Erythroblast (primary cell): ENCODE results near the gene YPEL3.
A peak's percentile ranks its signal among the peaks of the same experiment; 100 is the strongest.
"Not testable (repeated sequence)": the region's sequence is repeated elsewhere in the genome, so short reads cannot be mapped to it uniquely, and the experiment has no call there.

Experiments
- DNase-seq, 2 experiments: peaks; one replicate each; lab custom pipeline; 2025; lab: John Stamatoyannopoulos, UW
- GATA1 ChIP-seq: IDR thresholded peaks from 2 replicates; pipeline ENCODE4 v1.6.1; 2011; ENCODE audit warnings: low read depth, mild to moderate bottlenecking, control low read depth, low read length, moderate library complexity
- POLR2A ChIP-seq: IDR thresholded peaks from 2 replicates; pipeline ENCODE4 v1.6.1; 2011; ENCODE audit warnings: mild to moderate bottlenecking, low read length

Gene YPEL3

DNA sequence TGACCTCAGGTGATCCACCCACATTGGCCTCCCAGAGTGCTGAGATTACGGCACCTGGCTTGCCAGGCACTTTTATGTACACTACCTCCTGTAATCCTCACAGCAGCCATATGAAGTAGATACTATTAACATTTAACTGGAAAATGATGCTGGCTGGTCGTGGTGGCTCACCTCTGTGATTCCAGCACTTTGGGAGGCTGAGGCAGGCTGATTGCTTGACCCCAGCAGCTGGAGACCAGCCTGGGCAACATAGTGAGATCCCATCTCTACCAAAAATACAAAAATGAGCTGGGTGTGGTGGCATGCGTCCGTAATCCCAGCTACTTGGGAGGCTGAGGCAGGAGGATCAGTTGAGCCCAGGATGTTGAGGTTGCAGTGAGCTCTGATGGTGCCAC, 29.0 kb upstream of the YPEL3 start:
- DNase-seq = no peak
- TF ChIP-seq POLR2A = no peak
- TF ChIP-seq GATA1 = no peak

DNA sequence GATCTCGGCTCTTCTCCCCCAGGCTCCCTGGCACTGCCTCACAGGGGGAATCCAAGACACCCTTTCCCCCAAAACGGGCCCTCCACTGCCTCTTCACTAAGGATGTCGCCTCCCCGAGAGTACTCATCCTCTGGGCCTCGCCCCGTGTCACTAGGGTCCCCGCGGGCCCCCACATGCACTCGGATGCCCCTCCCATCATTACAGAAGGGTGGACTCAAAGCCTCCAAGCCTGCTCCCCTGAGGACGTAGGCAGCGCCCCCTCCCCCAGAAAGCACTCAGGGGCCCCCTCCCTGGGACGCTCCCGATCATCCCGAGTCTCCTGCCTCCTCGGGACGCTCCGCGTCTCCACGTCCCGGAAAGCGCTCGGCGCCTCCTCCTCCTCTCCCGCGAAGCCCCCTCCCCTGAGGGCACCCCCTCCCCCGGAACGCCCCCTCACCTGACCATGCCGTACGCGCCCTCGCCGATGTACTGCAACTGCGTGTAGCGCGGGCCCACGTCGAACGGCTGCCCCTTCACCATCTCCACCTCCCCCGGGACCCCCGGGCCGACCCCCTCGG, 26.7 kb upstream of the YPEL3 start:
- TF ChIP-seq POLR2A (no peak), GATA1 (no peak)
- DNase-seq = no peak

DNA sequence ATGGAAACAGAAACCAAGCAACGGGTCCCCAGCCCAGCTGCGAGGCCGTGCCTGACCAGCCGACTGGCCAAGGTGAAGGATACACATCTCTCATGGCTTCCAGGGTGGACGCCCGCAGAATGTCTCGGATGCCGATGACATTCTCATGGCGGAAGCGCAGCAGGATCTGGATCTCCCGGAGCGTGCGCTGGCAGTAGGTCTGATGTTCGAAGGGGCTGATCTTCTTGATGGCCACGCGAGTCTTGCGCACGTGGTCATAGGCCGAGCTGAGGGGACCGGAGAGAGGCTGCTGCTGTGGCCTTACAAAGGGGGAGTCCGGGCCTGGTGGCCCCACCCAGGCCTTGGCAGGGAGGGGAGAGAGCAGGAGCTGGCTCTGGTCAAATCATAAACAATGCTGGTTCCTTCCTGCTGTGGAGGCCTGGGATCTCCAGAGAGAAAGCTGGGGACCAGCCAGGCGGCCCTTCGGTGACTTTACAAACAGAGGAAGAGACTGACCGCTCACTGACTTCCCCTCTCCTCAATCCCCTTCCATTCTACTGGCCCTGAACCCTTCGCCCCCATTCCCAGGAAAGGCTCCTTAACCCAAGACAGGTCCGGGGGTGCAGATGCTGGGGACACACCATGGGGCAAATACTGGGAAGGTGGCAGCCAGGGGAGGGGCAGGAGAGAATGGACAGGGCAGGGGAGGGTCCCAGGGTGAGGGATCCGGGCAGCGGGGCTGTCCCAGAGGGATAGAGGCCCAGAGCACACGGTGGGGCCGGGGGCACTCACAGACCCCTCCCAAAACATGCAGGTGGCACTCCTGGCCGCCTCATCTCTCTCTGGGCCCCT, 25.9 kb upstream of the YPEL3 start:
- no peak for DNase-seq
- TF ChIP-seq GATA1 (no peak), POLR2A (no peak)

DNA sequence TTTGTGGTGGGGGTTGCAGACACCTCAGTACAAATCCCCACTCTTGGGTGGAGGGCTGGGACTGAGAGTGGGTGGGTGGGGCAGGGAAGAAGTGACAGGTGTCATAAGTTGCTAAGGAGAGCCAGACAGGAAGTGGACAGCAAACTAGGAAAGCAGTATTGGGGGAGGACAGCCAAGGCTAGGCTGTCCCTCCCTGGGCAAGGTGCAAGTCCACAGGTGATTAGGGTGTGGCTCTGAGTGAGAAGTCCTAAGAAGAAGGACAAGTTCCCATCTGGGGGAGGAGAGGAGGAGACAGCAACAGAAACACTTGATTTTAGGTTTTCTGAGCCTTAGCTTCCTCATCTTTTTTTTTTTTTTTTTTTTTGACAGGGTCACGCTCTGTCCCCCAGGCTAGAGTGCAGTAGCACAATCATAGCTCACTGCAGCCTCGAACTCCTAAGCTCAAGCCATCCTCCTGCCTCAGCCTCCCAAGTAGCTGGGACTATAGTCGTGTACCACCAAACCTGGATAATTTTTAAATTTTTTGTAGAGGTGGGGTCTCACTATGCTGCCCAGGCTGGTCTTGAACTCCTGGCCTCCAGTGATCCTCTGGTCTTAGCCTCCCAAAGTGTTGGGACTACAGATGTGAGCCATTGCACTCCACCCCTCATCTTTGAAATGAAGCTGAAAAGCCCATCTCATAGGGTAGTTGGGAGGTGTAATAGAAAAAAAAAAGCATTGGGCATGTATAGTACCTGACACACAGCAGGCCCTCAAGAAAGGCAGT, 24.5 kb upstream of the YPEL3 start:
- DNase-seq = no peak
- TF ChIP-seq GATA1 = no peak
- TF ChIP-seq POLR2A = no peak

DNA sequence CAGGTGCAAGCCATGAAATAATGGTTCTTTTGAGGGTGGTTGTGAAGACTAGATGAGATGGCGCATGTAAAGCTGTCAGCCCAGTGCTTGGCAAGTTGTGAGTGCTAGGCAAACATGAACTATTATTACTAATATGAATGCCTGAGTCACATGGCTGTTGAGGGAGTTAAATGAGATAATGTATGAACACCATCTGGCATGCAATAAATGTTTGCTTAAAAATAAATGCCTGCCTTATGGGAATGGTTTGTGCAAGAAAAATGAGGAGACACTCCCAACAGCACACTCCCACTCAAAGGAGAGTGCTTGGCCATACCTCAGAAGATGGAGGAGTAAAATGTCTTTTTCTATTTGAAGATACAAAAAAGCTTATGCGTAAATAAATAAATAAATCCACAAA, 23.4 kb upstream of the YPEL3 start:
- no peak for DNase-seq
- TF ChIP-seq GATA1 (no peak), POLR2A (no peak)

DNA sequence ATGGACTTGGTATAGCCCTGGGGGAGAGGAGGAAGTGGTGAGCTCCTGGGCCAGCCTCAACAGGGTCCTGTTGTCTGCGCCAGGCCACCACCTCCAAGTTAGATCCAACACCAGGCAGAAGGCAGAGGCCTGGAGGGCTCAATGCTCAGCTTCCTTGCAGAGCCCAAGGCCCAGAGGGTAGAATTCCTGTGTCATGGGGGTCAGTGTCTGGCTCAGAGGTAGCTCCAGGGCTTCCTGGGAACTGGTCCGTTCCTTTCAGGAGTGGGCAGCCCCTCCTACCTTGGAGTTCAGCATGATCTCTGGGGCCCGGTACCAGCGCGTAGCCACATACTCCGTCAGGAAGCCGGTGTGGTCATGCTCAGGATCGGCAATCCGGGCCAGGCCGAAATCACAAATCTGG, 21.8 kb upstream of the YPEL3 start:
- TF ChIP-seq POLR2A = no peak
- no peak for TF ChIP-seq GATA1
- DNase-seq = no peak

DNA sequence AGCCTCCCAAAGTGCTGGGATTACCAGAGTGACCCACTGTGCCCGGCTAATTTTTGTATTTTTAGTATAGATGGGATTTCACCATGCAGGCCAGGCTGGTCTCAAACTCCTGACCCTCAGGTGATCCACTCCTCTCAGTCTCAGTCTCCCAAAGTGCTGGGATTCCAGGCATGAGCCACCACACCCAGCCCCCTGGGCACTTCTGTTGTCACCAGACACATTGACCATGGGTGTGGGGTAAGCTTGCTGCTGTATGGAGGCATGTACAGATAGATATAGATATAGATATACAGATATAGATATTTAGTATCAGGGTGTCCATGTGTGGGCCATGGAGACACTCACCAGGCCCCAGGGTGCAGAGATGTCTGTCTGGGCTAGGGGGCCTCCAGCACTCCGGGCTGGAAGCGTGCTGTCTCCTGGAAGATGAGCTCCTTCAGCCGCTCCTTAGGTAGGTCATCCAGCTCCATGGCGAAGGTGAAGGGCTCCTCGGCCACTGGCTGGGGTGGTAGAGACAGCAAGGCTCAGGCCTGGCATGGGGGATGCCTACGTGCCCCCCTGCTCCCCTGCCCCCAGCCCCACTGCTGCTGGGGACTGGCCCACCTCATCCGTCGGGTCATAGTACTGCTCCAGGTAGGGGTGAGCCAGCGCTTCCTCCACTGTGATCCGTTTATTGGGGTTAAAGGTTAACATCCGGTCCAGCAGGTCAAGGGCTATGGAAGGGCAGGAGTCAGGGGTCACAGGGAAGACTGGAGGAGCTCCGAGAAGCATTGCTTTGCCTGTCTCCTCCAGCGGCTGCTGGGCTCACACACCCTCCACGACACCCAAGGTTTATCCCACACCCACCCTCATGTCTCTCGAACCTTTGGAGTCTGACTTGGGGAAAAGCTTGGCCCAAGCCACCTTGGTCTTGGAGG, 20.5 kb upstream of the YPEL3 start:
- no peak for DNase-seq
- TF ChIP-seq POLR2A (no peak), GATA1 (no peak)

DNA sequence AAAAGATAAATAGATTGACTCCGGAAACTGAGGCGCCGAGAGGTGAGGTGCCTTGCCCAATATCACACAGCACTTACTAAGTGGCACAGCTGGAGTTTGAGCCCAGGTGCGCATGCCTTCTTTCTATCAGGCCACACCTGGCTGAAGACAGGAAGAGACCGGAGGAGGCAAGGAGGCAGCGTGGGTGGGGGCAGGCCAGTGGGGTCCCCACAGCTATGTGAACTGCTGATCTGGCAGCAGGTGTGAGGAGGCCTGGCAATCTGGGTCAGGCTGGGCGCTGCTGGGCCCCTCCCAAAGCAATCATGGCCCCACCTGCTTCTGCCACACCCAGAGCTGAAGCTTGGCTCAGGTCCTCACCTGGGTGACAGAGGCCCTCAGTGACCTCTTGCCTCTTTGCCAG, 19.2 kb upstream of the YPEL3 start:
- DNase-seq = no peak
- TF ChIP-seq GATA1 (no peak), POLR2A (no peak)

DNA sequence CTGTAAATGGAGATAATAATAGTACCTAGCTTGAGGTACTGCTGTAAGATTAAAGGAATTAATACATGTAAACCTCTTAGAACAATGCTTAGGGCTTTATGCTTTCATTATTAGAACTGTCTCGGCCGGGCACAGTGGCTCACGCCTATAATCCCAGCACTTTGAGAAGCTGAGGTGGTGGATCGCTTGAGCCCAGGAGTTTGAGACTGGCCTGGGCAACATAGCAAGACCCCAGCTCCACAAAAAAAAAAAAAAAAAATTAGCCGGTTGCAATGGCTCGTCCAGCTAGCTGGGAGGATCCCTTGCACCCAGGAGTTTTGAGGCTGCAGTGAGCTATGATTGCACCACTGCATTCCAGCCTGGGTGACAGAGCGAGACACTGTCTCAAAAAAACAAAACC, 18.8 kb upstream of the YPEL3 start:
- not testable (repeated sequence) for DNase-seq

DNA sequence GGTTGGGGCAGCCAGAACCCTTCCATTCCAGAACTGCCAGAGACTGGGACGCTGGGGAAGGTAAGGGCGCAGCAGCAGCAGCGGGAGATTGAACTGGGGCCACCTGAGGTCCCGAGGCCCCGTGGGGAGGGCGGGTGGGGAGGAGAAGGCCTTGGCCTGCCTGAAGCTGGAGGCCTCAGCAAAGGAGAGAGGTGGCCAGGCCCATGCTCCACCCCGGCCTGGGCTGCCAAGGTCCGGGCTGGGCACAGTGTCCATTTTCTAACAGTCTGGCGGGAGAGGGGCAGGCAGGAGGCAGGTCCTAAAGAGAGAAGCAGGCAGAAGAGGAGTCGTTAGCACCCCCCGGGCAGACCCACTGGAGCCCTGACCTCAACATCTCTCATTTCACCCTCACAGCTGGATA, 18.4 kb upstream of the YPEL3 start:
- DNase-seq = no peak
- TF ChIP-seq POLR2A = no peak
- no peak for TF ChIP-seq GATA1

DNA sequence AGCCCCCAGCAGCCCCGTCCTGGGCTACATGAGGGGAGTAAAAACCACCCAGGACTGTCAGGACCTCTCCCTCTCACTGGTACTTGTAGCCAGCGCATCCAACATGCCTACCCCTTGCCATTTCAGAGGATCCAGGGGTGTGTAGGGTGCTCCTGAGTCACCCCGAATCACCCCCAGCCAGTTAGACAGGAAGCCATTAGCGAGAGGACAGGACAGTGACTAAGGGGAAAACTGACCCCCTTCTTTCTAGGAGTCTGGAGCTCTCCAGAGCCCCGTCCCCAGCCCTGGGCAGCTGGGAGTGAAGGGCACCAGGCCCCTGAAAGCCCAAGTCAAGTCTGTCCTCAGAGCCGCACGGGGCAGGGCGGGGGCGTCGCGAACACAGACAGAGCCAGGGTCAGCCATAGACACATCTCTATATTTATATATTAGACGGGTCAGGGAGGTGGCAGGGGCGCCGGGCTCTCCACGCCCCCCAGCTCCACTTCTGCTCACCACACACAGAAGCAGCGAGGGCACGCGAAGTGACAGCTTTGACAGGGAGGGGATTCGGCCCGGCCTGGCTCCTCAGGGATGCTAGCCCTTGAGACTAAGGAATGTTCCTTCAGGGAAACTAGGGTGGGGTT, 17.8 kb upstream of the YPEL3 start:
- no peak for TF ChIP-seq GATA1
- no peak for TF ChIP-seq POLR2A
- no peak for DNase-seq

DNA sequence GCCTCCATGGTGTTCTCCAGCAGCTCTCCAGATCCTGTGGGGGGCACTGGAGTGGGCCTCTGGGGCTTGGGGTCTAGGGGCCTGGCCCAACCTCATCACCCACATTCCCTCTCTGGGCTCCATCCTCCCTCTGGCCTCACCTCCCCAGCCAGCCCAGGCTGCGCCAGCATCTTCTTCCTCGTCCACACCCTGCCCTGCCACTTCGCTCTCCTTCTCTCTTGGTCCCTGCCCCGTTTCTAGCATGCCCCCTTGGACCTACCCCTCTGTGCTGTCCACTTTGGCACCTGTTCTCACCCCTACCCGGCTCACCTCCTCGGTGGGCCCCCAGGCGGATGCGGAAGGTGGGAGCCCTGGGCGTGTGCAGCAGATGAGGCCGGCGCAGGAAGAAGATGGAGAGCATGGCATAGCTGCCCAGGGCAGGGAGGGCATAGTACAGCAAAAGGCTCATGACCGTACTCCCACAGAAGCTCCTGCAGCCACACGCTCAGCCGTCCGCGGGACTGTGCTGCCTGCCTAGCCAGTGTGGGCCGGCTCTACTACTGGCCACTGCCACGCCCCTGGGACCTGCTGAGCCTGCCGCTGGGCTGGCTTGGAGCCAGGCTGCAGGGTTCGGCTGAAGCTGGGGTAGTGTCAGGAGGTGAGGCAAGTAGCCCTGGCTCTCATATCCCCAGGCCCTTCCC, 17.2 kb upstream of the YPEL3 start, which contains the start of gene GDPD3:
Gene GDPD3, minus strand, starts transcription at position 507 of the 680 bp plus-strand sequence. Its CDS starts 59 bp downstream, at position 448.
- peak in 1 of 2 experiments; percentile 59 for DNase-seq

More for the DNA sequence above, 17.2 kb upstream of the YPEL3 start, which contains the start of gene GDPD3:
- no peak for TF ChIP-seq GATA1
- TF ChIP-seq POLR2A = no peak
